Stimulated activated CD4-positive, alpha-beta T cell treated with anti-CD3 and anti-CD28 coated beads, TNF-alpha, amount 100 ng/mL, for 4 hours (primary cell): ENCODE data around the gene MACROD2.
"Not testable (repeated sequence)": the region's sequence is repeated elsewhere in the genome, so short reads cannot be mapped to it uniquely, and the experiment has no call there.

Experiments
- DNase-seq, 3 experiments: peaks; one replicate each; pipeline ENCODE4 v3.0.0-alpha.2; 2020; ENCODE audit warnings: low read depth in 3 of 3

MACROD2 gene

GRCh38 chr20:14951707-14952418 is 956.5 kb downstream of the MACROD2 start:
- no peak for DNase-seq

DNA sequence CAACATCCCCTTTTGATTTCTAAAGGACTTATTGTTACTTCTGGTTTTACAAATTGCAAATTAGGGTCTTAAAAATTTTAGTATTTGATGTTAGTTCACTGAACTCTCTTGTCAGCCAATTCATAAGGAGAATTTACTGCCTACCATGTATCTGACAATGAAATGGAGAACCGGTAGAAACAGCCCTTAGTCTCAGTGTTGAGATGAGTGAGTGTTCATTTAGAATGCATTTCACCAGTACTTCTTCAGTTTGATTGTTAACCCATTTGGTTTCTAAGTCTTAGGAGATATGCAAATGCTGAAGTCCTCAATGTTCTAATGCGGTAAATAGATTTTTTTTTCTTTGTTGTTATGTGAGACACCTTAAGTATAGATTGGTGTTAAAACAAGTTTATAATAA is 958.4 kb downstream of the MACROD2 start:
- DNase-seq: no peak

DNA sequence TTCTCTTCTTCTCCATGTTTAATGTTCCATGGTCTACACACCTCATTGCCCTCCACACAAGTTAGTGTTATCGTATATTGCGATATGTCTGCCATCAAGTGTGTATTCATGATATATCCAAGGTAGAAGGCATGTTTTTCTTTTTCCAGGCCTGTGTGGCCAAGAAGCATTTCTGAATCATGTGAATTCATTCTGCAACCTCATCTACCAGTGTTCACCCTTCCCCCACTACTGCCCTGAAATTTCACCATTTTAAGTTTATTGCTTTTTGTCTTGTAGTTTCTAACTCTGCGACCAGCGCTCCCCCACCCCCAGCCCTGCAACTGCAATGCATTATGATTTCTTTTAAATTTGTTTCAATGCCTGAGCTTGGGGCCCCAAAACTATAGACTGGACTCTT is 960.1 kb downstream of the MACROD2 start:
- no peak for DNase-seq

DNA sequence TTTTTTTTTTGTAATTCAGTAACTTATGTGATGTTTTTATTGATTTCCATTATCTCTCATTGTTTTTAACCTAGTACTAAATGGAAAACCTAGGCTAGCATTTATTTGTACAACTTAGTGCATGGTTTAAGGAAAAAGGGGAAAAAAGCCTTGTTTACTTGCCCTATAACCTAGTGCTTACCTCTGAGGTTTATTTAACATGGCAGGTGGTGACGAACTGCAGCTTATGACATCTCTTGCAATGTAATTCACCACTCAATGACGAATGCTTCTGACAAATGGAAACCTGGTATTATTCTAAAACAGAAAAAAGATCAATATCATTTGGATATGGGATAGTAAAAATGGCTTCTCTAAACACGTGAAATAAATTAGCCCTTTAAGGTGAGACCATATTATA is 960.7 kb downstream of the MACROD2 start:
- no peak for DNase-seq

- no peak for DNase-seq
Observed at GRCh38 chr20:14956538-14956937, 961.2 kb downstream of the MACROD2 start.

DNA sequence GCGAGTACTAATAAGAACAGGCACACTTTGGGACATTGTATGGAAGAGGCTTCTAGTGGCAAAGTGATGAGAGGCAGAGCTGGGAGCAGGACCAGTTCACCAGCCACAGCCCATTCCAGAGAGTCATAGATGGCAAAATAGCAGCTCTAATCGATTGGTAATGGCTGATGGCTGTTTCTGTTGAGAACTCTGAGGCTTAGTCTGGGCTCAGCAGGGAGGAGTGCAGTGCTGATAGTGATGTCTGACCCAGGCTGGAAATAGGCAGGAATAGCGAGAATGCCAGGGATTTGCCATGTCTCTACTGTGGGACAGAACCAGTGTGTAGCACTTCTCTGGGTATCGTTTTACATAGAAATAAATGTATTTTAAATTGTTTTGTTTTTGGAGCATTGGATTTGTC is 962.1 kb downstream of the MACROD2 start:
- DNase-seq: no peak

DNA sequence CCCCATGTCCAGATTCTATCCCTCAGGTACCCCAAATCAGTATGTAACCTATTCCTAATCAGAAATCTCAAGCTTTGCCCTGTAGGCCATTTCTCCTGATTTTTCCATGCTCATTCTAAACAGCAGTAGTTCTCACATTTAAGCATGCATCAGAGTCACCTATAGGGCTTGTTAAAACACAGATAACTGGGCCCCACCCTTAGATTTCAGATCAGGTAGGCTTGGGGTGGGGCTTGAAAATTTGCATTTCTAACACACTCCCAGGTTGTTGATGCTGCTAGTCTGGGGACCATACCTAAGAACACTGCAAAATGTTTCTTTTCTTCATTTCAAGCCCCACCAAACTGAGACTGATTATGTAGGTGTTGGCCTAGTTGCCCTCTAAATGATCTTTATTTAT is 963.3 kb downstream of the MACROD2 start:
- DNase-seq: no peak

DNA sequence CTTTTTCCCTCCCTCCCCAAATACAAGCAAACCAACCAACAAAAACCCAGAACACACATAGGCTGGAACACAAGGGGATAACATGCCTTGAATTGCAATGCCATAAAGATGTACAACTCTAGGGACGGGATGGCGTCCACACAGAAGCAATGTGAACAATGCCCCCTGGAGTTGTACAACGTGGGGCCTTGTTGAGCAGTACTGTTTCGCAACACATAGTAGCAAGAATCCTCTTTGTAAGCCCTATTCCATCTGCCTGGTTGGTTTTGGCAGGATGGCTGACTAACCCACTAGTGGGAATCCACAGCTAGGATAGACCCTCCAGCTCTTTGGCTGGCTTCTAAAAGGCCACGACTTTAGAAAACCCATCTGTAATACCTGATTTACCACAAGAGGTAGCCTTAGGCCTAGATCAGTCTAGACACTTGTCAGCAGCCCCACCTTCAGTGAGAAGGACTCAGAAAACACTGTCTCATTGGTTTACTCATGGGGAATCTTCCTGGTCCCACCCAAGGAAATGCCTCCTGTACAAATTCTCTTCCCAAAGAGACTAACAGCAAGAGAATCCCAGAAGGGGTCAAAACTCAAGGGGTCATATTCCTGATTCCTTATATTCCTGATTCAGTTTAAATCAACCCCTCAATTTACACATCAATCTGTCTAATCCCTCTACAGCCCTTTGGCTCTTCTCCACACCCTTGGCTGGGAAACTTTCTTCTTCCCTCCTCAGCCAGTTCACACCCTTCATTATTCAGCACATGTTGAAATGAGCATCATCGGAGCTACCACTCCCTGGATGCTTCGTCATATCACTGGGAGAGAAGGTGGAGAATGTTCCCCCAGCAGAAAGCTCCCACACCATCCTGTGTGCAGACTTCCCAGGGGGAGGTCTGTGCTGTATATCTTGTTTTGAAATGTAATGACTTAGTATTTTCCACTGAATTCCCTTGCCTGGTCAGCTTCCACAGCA is 964.5 kb downstream of the MACROD2 start:
- no peak for DNase-seq

DNA sequence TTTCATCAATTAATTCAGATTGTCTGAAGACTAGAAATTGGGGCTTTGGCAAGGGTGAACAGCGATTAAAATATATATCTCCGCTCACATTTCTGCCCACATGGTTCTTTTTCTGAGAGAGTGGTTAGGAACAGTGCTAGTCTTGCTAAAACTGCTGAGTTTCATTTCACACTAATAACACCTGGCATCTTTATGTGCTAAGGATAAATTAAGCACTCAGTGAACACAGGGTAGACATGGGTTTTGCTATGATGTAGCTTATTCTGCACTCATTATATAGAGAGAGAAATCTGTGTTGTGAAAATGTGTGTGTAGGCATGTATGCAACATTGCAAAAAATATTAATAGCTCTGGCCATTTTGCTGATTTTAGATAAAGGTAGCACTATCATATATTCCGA is 965.5 kb downstream of the MACROD2 start:
- DNase-seq: no peak

DNA sequence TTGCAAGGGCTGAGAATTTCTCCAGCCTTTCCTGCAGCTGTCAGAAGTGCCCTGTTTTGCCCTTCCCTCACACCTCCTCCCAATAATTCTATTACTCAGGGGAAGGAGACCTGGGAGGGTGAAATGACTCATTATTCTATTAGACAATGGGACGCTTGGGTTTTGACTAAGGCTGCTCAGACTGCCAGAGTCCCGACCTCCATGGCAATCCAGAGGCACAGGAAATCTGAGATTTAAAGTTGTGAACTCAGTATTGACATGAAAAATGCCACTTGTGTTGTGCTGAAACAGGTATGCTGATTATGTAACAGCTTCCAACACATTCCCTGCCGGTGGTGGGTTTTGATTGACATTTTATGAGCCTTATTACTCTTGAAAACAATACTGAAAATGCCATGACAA is 967.9 kb downstream of the MACROD2 start:
- no peak for DNase-seq

- no peak for DNase-seq
Observed at GRCh38 chr20:14966203-14966602, 970.9 kb downstream of the MACROD2 start.

GRCh38 chr20:14966808-14967207 is 971.5 kb downstream of the MACROD2 start:
- DNase-seq: no peak

- no peak for DNase-seq
Observed at GRCh38 chr20:14972256-14972655, 976.9 kb downstream of the MACROD2 start.

DNA sequence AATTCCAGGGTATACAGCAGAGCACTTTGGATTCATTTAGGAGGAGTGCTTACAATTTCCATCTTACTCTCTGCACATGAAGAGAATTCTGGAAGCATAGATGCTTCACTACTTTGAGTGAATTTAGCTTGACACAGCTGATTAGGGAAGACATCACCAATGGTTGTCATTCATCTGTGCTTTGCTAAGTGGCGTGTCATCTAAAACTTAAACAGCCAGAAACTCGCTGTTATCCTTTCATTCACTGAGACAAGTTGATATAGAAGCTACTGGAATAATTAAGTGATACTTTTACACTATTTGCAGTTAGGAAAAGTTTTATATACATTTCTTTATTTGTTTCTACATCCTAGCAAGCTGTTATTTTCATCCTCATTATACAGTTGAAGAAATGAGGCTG is 977.4 kb downstream of the MACROD2 start:
- no peak for DNase-seq

DNA sequence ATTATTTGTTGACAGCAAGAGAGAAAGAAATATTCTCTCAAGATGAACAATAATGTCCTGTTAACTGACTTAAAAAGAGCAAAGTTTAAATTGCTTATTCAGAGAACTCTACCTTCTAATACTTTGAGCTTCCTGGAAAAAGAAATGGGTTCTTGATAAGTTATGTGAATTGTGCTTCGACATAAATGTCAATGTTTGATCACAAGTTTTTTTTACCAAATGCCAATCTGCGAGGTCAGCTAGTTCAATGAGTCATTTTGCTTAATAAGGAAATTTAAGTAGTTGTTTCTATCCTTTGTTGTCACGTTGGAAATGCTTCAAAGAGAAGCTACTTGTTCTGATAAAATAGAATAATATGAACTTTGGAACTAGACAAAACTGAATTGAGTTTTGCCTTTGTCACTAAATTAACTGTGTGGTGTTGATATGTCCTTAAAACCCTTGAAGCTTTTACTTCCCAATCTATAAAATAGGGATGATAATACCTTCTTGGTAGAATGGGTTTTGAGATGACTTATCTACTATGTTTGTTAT is 984.2 kb downstream of the MACROD2 start:
- DNase-seq: no peak

DNA sequence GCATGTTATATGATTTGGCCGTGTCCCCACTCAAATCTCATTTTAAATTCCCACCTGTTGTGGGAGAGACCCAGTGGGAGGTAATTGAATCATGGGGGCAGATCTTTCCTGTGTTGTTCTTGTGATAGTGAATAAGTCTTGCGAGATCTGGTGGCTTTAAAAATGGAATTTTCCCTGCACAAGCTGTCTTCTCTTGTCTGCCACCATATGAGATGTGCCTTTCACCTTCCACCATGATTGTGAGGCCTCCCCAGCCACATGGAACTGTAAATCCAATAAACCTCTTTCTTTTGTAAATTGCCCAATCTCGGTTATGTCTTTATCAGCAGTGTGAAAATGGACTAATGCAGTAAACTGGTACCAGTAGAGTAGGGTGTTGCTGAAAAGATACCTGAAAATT is 986.2 kb downstream of the MACROD2 start:
- DNase-seq: not testable (repeated sequence)

GRCh38 chr20:14982324-14982723 is 987.0 kb downstream of the MACROD2 start:
- DNase-seq: not testable (repeated sequence)

DNA sequence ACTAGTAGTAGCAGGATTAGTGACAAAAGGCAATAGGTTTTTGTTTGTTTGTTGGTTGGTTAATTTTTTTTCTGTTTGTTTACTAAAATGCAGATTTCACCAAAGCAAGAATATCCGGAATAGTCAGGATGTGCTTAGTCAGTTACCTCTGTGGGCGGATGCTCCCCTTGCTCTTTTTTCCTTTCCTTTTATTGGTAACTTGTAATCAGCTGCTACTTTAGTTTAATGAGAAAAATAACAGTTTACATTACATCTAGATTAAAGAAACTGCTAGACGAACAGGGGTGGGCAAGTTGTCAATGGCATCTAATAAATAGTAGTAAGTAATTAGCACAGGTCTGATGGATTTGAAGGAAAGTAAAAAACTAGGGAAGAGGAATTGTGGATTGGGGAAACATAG is 989.0 kb downstream of the MACROD2 start:
- DNase-seq: no peak

- DNase-seq: no peak
Observed at GRCh38 chr20:14984768-14985622, 989.7 kb downstream of the MACROD2 start.

- DNase-seq: no peak
Observed at GRCh38 chr20:14986026-14986655, 990.8 kb downstream of the MACROD2 start.

DNA sequence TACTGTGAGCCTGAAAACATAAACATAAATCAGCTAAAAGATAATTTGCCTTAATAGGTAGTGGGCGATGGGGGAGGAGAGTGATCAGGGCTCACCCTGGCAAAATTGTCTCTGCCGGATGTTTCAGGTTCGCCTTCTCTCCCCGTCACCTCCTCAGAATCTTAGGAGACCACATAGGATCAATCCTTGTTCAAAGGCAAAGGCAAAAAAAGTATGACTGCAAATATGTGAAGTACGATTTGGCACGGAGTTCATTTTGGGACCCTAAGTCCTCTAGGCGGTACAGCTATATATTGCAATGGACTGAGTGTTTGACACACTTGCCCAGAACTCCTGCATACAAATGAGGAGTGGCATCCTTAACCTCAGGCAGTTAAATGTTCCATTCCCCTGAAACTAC is 991.3 kb downstream of the MACROD2 start:
- no peak for DNase-seq
